A673 (cell line): Measurements from ENCODE around the gene NOM1.

ENCODE experiments used
- EZH2 ChIP-seq: fragments of 200-600 bp; sonication (generic); IDR thresholded peaks from 2 replicates; pipeline ENCODE4 v1.6.1; 2017; ENCODE audit warnings: borderline replicate concordance, low read depth, mild to moderate bottlenecking, mixed read lengths, antibody characterized with exemption, low read length; ENCODE audit not compliant: poor library complexity, severe bottlenecking
- TF ChIP-seq, protein P1 (sequence below): fragments of 300-800, 200-600 bp; sonication (generic); conservative IDR thresholded peaks from 2 replicates; pipeline ENCODE4 v1.5.1; 2017; ENCODE audit warnings: low read depth, mild to moderate bottlenecking, antibody characterized with exemption, low read length, moderate library complexity, mixed read lengths

DNA sequence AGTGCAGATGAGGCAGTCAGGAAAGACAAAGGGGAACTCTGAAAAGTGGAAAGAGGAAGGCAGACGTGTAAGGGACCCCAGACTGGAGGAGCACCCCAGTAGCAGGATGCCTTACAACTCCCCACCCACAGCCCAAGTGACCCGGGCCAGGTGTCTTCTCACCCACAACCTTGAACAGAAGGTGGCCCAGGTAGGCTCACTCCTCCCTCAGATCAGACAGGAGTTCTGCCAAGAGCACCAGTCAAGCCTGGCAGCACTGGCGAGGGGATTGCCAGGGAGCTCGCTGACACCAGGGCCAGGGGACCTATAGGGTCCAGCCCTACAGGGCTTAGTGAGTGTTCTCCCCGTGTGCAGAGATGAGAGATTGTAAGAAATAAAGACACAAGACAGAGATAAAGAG, 29.4 kb upstream of the NOM1 start:
- TF ChIP-seq, protein P1, sequence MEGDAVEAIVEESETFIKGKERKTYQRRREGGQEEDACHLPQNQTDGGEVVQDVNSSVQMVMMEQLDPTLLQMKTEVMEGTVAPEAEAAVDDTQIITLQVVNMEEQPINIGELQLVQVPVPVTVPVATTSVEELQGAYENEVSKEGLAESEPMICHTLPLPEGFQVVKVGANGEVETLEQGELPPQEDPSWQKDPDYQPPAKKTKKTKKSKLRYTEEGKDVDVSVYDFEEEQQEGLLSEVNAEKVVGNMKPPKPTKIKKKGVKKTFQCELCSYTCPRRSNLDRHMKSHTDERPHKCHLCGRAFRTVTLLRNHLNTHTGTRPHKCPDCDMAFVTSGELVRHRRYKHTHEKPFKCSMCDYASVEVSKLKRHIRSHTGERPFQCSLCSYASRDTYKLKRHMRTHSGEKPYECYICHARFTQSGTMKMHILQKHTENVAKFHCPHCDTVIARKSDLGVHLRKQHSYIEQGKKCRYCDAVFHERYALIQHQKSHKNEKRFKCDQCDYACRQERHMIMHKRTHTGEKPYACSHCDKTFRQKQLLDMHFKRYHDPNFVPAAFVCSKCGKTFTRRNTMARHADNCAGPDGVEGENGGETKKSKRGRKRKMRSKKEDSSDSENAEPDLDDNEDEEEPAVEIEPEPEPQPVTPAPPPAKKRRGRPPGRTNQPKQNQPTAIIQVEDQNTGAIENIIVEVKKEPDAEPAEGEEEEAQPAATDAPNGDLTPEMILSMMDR, result no peak
- TF ChIP-seq EZH2, result no peak
